NT2/D1 (cell line): ENCODE results near the gene KNCN.

Experiments
- DNase-seq: peaks from one replicate; pipeline ENCODE4 v3.0.0-alpha.2; 2011; ENCODE audit warnings: low read depth, low spot score
- H3K27me3 ChIP-seq: 2 replicates; pipeline ENCODE4 v1.6.0; 2011; ENCODE audit warnings: mild to moderate bottlenecking; ENCODE audit not compliant: insufficient read length, insufficient read depth
- H3K36me3 ChIP-seq: 2 replicates; pipeline ENCODE4 v1.6.1; 2011; ENCODE audit warnings: mild to moderate bottlenecking, low read length, mixed read lengths; ENCODE audit not compliant: insufficient read depth, insufficient read length
- H3K4me1 ChIP-seq: 2 replicates; pipeline ENCODE4 v1.5.1; 2011; ENCODE audit not compliant: insufficient read depth, insufficient read length
- H3K4me3 ChIP-seq: 2 replicates; pipeline ENCODE4 v1.5.1; 2011; ENCODE audit warnings: low read depth; ENCODE audit not compliant: insufficient read length
- H3K9ac ChIP-seq: 2 replicates; pipeline ENCODE4 v1.6.0; 2011; ENCODE audit warnings: low read depth; ENCODE audit not compliant: insufficient read length
- H3K9me3 ChIP-seq: 2 replicates; pipeline ENCODE4 v1.5.1; 2011; ENCODE audit warnings: mild to moderate bottlenecking, low read length; ENCODE audit not compliant: insufficient read depth
- SUZ12 ChIP-seq: IDR thresholded peaks from 2 replicates; pipeline ENCODE4 v1.6.1; 2011; ENCODE audit not compliant: insufficient read length, insufficient read depth; ENCODE audit errors: extremely low read depth
- YY1 ChIP-seq: IDR thresholded peaks from 2 replicates; pipeline ENCODE4 v1.6.1; 2011; ENCODE audit not compliant: insufficient read length, insufficient read depth
- ZNF274 ChIP-seq: IDR thresholded peaks from 2 replicates; pipeline ENCODE4 v1.6.1; 2011; ENCODE audit warnings: mild to moderate bottlenecking, low read depth, low read length

Gene KNCN

GRCh38 chr1:46589529-46589928, 38.1 kb upstream of the KNCN start:
- peaks cover 12% of the 10 kb centered on the region; the same call in 1 of the 2 replicates for H3K9me3 ChIP-seq
- no peaks in the 10 kb centered on the region for H3K4me1 ChIP-seq
- no peak overlapping the region for H3K9ac ChIP-seq
- no peaks in the 10 kb centered on the region for H3K27me3 ChIP-seq
- DNase-seq, result no peak
- peaks cover 76% of the 10 kb centered on the region for H3K36me3 ChIP-seq
- H3K4me3 ChIP-seq, result no peak overlapping the region
- TF ChIP-seq YY1 (no peak), ZNF274 (peak; percentile 62)

- Histone ChIP-seq H3K27me3 (no peaks in the 10 kb centered on the region), H3K9ac (no peak overlapping the region), H3K4me1 (no peaks in the 10 kb centered on the region), H3K9me3 (peaks cover 12% of the 10 kb centered on the region; the same call in 1 of the 2 replicates), H3K36me3 (peaks cover 79% of the 10 kb centered on the region), H3K4me3 (no peak overlapping the region)
- TF ChIP-seq YY1 (no peak), ZNF274 (no peak), SUZ12 (no peak)
- DNase-seq, result no peak
Measured at GRCh38 chr1:46587069-46587468, 35.6 kb upstream of the KNCN start.

GRCh38 chr1:46585312-46585938, 34.0 kb upstream of the KNCN start:
- no peak for DNase-seq
- H3K4me3 ChIP-seq, result no peak overlapping the region
- no peak overlapping the region for H3K9ac ChIP-seq
- H3K27me3 ChIP-seq, result no peaks in the 10 kb centered on the region
- peaks cover 76% of the 10 kb centered on the region for H3K36me3 ChIP-seq
- H3K9me3 ChIP-seq, result peaks cover 12% of the 10 kb centered on the region; the same call in 1 of the 2 replicates
- H3K4me1 ChIP-seq, result no peaks in the 10 kb centered on the region
- TF ChIP-seq SUZ12 (no peak), ZNF274 (no peak), YY1 (no peak)

GRCh38 chr1:46583494-46583893, 32.0 kb upstream of the KNCN start:
- no peak overlapping the region for H3K4me3 ChIP-seq
- no peaks in the 10 kb centered on the region for H3K4me1 ChIP-seq
- DNase-seq, result no peak
- H3K9ac ChIP-seq, result no peak overlapping the region
- H3K27me3 ChIP-seq, result no peaks in the 10 kb centered on the region
- no peak for TF ChIP-seq SUZ12
- no peak for TF ChIP-seq YY1
- TF ChIP-seq ZNF274, result no peak
- peaks cover 73% of the 10 kb centered on the region for H3K36me3 ChIP-seq
- H3K9me3 ChIP-seq, result no peaks in the 10 kb centered on the region

- H3K9ac ChIP-seq, result no peak overlapping the region
- TF ChIP-seq YY1, result no peak
- no peak for TF ChIP-seq SUZ12
- no peak for TF ChIP-seq ZNF274
- H3K9me3 ChIP-seq, result no peaks in the 10 kb centered on the region
- no peaks in the 10 kb centered on the region for H3K4me1 ChIP-seq
- DNase-seq, result no peak
- H3K27me3 ChIP-seq, result no peaks in the 10 kb centered on the region
- H3K36me3 ChIP-seq, result peaks cover 76% of the 10 kb centered on the region
- no peak overlapping the region for H3K4me3 ChIP-seq
Measured at GRCh38 chr1:46582972-46583371, 31.5 kb upstream of the KNCN start.

- no peak for DNase-seq
- TF ChIP-seq YY1 (no peak), ZNF274 (no peak), SUZ12 (no peak)
Measured at GRCh38 chr1:46581681-46582455, 30.4 kb upstream of the KNCN start.

GRCh38 chr1:46580140-46580903, 28.9 kb upstream of the KNCN start:
- Histone ChIP-seq H3K27me3 (no peaks in the 10 kb centered on the region), H3K9me3 (no peaks in the 10 kb centered on the region), H3K36me3 (peaks cover 73% of the 10 kb centered on the region), H3K9ac (no peak overlapping the region), H3K4me3 (no peak overlapping the region), H3K4me1 (peaks cover 13% of the 10 kb centered on the region)
- no peak for DNase-seq
- TF ChIP-seq SUZ12, result no peak
- no peak for TF ChIP-seq ZNF274
- TF ChIP-seq YY1, result no peak

More at GRCh38 chr1:46581681-46582455, 30.4 kb upstream of the KNCN start:
- Histone ChIP-seq H3K4me3 (no peak overlapping the region), H3K4me1 (peaks cover 1% of the 10 kb centered on the region), H3K9ac (no peak overlapping the region), H3K36me3 (peaks cover 78% of the 10 kb centered on the region), H3K27me3 (no peaks in the 10 kb centered on the region), H3K9me3 (no peaks in the 10 kb centered on the region)
